ENCODE results near the gene TMPRSS3.

Gene TMPRSS3

GRCh38 chr21:42331660-42332059 lies 64.2 kb downstream of the TMPRSS3 start:
- DNase-seq (ENCODE audit: low read depth), result no peak

- DNase-seq (ENCODE audit: low read depth), result no peak
Measured at GRCh38 chr21:42330380-42331371, 65.2 kb downstream of the TMPRSS3 start.

GRCh38 chr21:42324896-42325295 lies 71.0 kb downstream of the TMPRSS3 start:
- DNase-seq (ENCODE audit: low read depth), result no peak
